Activated CD8-positive, alpha-beta memory T cell treated with anti-CD3 and anti-CD28 coated beads, Interleukin-2, amount 50 U/mL, for 1 hour (primary cell): ENCODE results near the gene FOXN3.

Experiments
- DNase-seq: peaks from one replicate; pipeline ENCODE4 v3.0.0-alpha.2; 2020; ENCODE audit errors: extremely low read depth

FOXN3 gene

GRCh38 chr14:89331398-89331797 lies 85.6 kb downstream of the FOXN3 start:
- DNase-seq: no peak

GRCh38 chr14:89330236-89331002 lies 86.6 kb downstream of the FOXN3 start:
- DNase-seq: no peak

GRCh38 chr14:89327771-89328212 lies 89.2 kb downstream of the FOXN3 start:
- no peak for DNase-seq

- DNase-seq: no peak
Measured at GRCh38 chr14:89325959-89326358, 91.1 kb downstream of the FOXN3 start.

GRCh38 chr14:89325299-89325883 lies 91.6 kb downstream of the FOXN3 start:
- DNase-seq: no peak

- no peak for DNase-seq
Measured at GRCh38 chr14:89324501-89325298, 92.3 kb downstream of the FOXN3 start.

- DNase-seq: no peak
Measured at GRCh38 chr14:89320381-89321000, 96.5 kb downstream of the FOXN3 start.

- DNase-seq: no peak
Measured at GRCh38 chr14:89319687-89320086, 97.3 kb downstream of the FOXN3 start.

GRCh38 chr14:89317051-89317691 lies 99.9 kb downstream of the FOXN3 start:
- no peak for DNase-seq

GRCh38 chr14:89315493-89316470 lies 101.3 kb downstream of the FOXN3 start:
- no peak for DNase-seq

- DNase-seq: no peak
Measured at GRCh38 chr14:89314274-89314673, 102.8 kb downstream of the FOXN3 start.

- DNase-seq: no peak
Measured at GRCh38 chr14:89312932-89313331, 104.1 kb downstream of the FOXN3 start.

- no peak for DNase-seq
Measured at GRCh38 chr14:89310211-89310610, 106.8 kb downstream of the FOXN3 start.

GRCh38 chr14:89309670-89310177 lies 107.3 kb downstream of the FOXN3 start:
- DNase-seq: no peak

GRCh38 chr14:89308232-89308959 lies 108.6 kb downstream of the FOXN3 start:
- DNase-seq: no peak

GRCh38 chr14:89307409-89307808 lies 109.6 kb downstream of the FOXN3 start:
- DNase-seq: no peak

GRCh38 chr14:89304972-89305703 lies 111.9 kb downstream of the FOXN3 start:
- DNase-seq: no peak

- no peak for DNase-seq
Measured at GRCh38 chr14:89304561-89304960, 112.5 kb downstream of the FOXN3 start.
